Omental fat pad (tissue), 4 donors: ENCODE data around the gene DLGAP1. TPM values are rescaled to one million over a fixed set of nuclear protein-coding genes. Genes with fewer than 3 reads are reported as not detected.
"Not testable (repeated sequence)": the region's sequence is repeated elsewhere in the genome, so short reads cannot be mapped to it uniquely, and the experiment has no call there.

Source experiments
- ATAC-seq: fragments of 150-250 bp; one replicate; pipeline ENCODE4 v1.9.1; 2016; ENCODE audit warnings: mild to moderate bottlenecking, moderate library complexity; ENCODE audit not compliant: low FRiP score
- DNase-seq: peaks from one replicate; pipeline ENCODE4 v3.0.0-alpha.2; 2019; ENCODE audit warnings: low spot score
- CTCF ChIP-seq, 3 donors: fragments of 450-650 bp; IDR thresholded peaks; one replicate each; pipeline ENCODE4 v1.5.1; 2016 to 2017; ENCODE audit warnings: antibody characterized with exemption in 3 of 3, mild to moderate bottlenecking in 3 of 3, moderate library complexity in 2 of 3
- total RNA-seq, 4 donors: library from RNA; depleted of rRNA; stranded (reverse); fragments of >200 nt; gene quantifications; one replicate each; pipeline ENCODE4 v1.1.0, GENCODE V29; 2016

The DLGAP1 gene
- total RNA-seq, 4 donors from 2014 or later: 1.5 to 8.0 (median 5.4) TPM

- no peak for DNase-seq
- ATAC-seq: peak; percentile 57
- no peak for TF ChIP-seq CTCF (IDR thresholded peaks at IDR 0.05)
Observed at GRCh38 chr18:3603421-3604234, 851.5 kb downstream of the DLGAP1 start.

- not testable (repeated sequence) for DNase-seq, ATAC-seq
Observed at GRCh38 chr18:3601106-3601755, 853.9 kb downstream of the DLGAP1 start.

DNA sequence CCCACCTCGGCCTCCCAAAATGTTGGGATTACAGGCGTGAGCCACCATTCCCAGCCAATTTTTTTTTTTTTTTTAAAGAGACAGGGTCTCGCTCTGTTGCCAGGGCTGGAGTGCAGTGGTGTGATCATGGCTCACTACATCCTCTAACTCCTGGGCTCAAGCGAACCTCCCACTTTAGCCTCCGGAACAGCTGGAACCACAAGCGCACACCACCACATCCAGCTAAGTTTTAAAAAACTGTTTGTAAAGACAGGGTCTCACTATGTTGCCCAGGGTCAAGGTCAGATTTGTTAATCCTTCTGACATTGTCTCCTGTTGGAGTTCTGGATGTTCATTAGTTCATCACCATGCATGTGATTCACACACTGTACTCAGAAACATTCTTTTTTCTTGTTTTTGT, 855.2 kb downstream of the DLGAP1 start:
- TF ChIP-seq CTCF (IDR thresholded peaks at IDR 0.05): no peak
- ATAC-seq (no peak), DNase-seq (no peak)

DNA sequence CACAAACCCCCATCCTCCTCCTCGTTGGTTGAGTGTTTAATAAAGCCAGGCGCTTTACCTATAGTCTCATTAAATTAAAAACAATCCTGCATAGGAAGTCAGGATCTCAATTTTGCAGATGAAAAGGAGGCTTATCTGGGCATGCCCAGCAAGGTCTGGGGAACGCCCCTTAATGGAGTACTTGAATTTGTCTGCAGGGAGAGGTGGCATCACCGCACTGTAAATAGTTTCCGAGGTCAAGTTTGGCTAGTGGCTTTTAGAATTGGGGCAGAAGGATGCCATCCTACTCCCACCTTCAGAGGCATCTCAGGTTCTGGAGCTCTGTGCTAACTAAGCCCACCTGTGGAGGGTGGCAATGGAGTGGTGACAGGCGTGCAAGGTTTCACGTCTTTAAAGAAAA, 855.9 kb downstream of the DLGAP1 start:
- ATAC-seq (no peak), DNase-seq (no peak)

DNA sequence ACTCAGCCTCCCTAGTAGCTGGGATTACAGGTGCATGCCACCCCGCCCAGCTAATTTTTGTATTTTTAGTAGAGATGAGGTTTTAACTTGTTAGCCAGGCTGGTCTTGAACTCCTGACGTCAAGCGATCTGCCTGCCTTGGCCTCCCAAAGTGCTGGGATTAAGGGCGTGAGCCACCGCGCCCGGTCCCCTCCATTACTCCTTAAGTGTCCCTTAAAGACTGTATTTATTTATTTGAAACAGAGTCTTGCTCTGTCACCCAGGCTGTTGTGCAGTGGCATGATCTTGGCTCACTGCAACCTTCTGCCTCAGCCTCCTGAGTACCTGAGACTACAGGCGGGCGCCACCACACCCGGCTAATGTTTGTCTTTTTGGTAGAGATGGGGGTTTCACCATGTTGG, 856.5 kb downstream of the DLGAP1 start:
- ATAC-seq (no peak), DNase-seq (no peak)
- no peak for TF ChIP-seq CTCF (IDR thresholded peaks at IDR 0.05)

More for the DNA sequence above, 855.9 kb downstream of the DLGAP1 start:
- no peak for TF ChIP-seq CTCF (IDR thresholded peaks at IDR 0.05)

DNA sequence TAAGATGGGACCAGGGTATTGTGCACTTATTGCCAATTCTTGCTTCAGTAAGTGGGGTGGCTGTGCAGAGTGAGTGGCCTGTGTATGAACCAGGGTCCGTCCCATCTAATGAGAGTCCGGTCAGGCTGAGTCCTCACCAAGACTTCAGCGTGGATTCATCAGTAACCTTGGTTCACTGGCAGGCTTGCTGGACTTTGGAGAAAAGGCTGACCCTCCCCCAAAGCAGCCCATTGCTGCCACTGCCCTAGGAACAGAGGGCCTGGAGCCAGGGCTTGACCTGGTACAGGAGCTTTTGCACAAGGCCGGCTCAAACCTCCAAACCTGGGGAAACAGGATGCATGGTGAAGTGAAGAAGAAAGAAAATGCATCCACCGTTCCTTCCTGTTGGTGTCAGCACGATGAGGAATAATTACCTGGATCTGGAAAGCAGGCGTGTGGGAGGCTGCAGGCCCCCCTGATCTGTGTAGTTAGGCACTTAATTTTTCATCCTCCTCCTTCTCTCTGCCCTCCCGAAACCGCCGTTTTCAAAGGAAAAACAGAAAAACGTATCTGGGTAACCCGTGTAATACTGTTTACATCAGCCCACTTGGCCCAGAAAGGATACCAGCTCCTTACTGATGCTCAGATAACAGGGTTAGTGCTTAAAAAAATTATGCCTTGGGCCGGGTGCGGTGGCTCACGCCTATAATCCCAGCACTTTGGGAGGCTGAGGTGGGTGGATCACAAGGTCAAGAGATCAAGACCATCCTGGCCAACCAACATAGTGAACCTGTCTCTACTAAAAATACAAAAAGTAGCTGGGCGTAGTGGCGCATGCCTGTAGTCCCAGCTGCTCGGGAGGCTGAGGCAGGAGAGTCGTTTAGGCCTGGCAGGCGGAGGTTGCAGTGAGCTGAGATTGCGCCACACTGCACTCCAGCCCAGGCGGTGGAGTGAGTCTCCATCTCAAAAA, 857.4 kb downstream of the DLGAP1 start:
- no peak for DNase-seq
- TF ChIP-seq CTCF (IDR thresholded peaks at IDR 0.05): no peak
- ATAC-seq: peak; percentile 13
